ENCODE measurements around the gene NTN1. TPM values are rescaled to one million over a fixed set of nuclear protein-coding genes. Genes with fewer than 3 reads are reported as not detected.
A peak's percentile ranks its signal among the peaks of the same experiment; 100 is the strongest.

The NTN1 gene
- total RNA-seq, 2 experiments from 2014 or later, result 0.29 to 0.31 TPM

DNA sequence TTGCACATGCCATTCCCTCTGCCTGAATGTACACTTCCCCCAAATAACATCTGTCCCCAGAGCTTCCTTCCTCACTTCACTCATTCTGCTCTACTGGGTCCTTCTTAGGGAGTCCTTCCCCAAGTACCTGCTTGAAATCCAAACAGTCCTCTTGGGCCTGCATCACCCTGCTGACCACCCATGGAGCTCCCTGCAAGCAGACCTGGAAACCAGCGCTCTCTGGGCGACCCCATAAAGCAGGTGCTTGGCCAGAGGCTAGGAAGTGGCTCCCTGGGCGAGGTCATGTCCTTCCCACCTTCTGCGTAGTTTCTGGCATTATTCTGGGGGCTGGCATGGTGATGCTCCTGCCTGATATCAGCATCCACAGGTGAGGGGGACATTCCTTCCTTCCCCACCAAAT lies 12.2 kb upstream of the NTN1 start:
- ChIA-PET POLR2A (no interaction called here), CTCF (interaction anchor here (0.9 to 1.8 kb wide), 4 partner anchors 11 to 18 kb away, joined by 3 to 8 read pairs (median 4); no protein-coding TSS in a partner anchor)
- H3K4me1 Mint-ChIP-seq (ENCODE audit: low read depth), result peaks cover 6% of the 10 kb centered on the region
- H3K27me3 Mint-ChIP-seq, result peaks cover 50% of the 10 kb centered on the region
- H3K4me3 Mint-ChIP-seq, result no peak overlapping the region
- intact Hi-C loops (cut with micrococcal nuclease), result no loop called here
- H3K27ac Mint-ChIP-seq, result no peak overlapping the region
- DNase-seq, result no peak
- H3K36me3 Mint-ChIP-seq, result no peaks in the 10 kb centered on the region
- no peaks in the 10 kb centered on the region for H3K9me3 Mint-ChIP-seq

DNA sequence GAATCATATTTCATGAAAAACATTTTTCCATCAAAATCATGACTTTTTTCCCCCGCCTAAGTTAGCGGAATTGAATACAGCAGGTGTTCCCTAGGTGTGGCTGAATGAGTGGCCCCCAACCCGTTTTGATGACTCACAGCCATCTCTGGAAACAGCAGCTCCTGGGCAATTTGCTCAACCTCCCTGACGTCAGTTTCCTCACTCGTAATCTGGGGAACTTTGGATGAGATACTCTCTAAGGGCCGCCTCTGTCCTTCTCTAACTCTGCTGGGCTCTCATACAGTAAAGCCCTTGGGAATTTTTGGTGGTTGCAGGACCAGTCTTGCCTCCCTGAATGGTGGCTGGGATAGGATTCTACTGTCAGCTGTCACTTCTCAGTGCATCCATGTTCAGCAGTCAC lies 11.6 kb upstream of the NTN1 start:
- ChIA-PET CTCF (interaction anchor here (1.0 to 2.8 kb wide), 4 partner anchors 12 to 19 kb away, joined by 3 to 11 read pairs (median 6); no protein-coding TSS in a partner anchor), POLR2A (no interaction called here)
- Mint-ChIP-seq H3K27me3 (peaks cover 46% of the 10 kb centered on the region), H3K4me1 (ENCODE audit: low read depth) (peaks cover 3% of the 10 kb centered on the region), H3K9me3 (no peaks in the 10 kb centered on the region), H3K27ac (no peak overlapping the region), H3K4me3 (no peak overlapping the region), H3K36me3 (no peaks in the 10 kb centered on the region)
- intact Hi-C loops (cut with micrococcal nuclease), result no loop called here
- DNase-seq, result no peak

DNA sequence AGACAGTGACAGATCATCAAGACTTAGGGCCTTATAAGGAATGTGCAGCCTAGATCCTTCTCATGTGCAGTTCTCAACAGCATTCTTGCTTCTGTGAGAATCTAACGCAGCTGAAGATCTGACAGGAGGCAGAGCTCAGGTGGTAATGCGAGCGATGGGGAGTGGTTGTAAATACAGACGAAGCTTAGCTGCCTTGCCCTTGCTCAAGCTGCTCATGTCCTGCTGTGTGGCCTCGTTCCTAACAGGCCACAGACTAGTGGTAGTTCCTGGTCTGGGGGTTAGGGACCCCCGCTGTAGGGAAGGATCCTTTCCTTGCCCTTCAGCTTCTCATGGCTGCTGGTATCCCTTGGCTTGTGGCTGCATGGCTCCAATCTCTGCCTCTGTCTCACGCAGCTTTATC lies 10.3 kb upstream of the NTN1 start:
- Mint-ChIP-seq H3K36me3 (no peaks in the 10 kb centered on the region), H3K9me3 (no peaks in the 10 kb centered on the region), H3K27ac (no peak overlapping the region), H3K4me1 (ENCODE audit: low read depth) (no peaks in the 10 kb centered on the region), H3K4me3 (no peak overlapping the region), H3K27me3 (peaks cover 37% of the 10 kb centered on the region)
- no peak for DNase-seq
- ChIA-PET POLR2A (no interaction called here), CTCF (interaction anchor here (1.9 to 2.8 kb wide), 2 partner anchors 8 to 13 kb away, joined by 4 to 11 read pairs; no protein-coding TSS in a partner anchor)
- intact Hi-C loops (cut with micrococcal nuclease), result no loop called here

DNA sequence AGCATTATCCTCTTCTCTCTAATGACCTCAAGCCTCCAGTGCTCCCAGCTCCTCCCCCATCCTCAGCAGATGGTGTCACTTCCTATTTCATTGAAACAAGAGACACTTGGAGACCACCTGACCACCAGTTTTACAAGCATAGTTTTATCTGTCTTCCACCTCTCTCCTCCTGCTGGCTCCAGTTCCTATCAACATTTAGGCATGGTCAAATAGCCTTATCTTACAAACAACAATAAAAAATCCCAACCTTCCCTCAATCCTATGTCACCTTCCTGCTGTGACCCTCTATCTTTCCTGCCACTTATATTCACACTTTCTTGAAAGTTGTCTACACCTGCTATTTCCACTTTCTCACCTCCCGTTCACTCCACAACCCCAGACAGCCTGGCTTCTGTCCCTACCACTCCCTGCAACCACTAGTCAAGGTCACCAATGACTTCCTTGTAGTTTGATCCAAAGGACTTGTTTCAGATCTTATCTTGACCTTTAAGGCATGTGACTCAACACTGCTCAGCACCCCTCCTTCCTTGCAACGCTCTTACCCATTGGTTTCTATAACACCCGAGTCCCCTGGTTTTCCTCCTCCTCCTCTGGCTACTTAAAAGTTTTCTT lies 4.3 kb upstream of the NTN1 start:
- H3K4me3 Mint-ChIP-seq, result no peak overlapping the region
- peaks cover 33% of the 10 kb centered on the region for H3K27me3 Mint-ChIP-seq
- intact Hi-C loops (cut with micrococcal nuclease), result no loop called here
- H3K4me1 Mint-ChIP-seq (ENCODE audit: low read depth), result no peaks in the 10 kb centered on the region
- no peaks in the 10 kb centered on the region for H3K9me3 Mint-ChIP-seq
- ChIA-PET CTCF (interaction anchor here (0.9 kb wide), 1 partner anchor 19 kb away, joined by 3 read pairs; no protein-coding TSS in a partner anchor), POLR2A (no interaction called here)
- no peaks in the 10 kb centered on the region for H3K36me3 Mint-ChIP-seq
- no peak overlapping the region for H3K27ac Mint-ChIP-seq
- DNase-seq, result no peak

DNA sequence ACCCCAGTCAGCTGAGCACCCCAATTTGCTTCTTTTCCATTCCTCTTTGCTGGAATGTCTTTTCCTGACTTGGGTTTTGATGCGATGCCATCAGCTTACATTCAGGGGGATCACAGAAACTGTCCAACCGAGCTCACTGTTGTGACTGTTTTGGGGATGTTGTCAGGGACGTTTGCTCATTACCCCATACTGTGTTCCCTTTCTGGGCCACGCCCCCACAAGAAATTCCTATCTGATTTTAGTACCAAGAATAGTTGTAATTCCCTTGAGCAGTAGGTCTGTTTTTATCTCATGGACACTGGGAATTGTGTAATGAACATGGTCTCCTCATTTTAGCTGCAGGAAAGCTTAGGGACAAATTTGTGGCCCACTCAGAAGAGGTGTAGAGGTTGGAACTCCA lies 2.6 kb upstream of the NTN1 start:
- intact Hi-C loops (cut with micrococcal nuclease), result no loop called here
- H3K4me1 Mint-ChIP-seq (ENCODE audit: low read depth), result peaks cover 9% of the 10 kb centered on the region

DNA sequence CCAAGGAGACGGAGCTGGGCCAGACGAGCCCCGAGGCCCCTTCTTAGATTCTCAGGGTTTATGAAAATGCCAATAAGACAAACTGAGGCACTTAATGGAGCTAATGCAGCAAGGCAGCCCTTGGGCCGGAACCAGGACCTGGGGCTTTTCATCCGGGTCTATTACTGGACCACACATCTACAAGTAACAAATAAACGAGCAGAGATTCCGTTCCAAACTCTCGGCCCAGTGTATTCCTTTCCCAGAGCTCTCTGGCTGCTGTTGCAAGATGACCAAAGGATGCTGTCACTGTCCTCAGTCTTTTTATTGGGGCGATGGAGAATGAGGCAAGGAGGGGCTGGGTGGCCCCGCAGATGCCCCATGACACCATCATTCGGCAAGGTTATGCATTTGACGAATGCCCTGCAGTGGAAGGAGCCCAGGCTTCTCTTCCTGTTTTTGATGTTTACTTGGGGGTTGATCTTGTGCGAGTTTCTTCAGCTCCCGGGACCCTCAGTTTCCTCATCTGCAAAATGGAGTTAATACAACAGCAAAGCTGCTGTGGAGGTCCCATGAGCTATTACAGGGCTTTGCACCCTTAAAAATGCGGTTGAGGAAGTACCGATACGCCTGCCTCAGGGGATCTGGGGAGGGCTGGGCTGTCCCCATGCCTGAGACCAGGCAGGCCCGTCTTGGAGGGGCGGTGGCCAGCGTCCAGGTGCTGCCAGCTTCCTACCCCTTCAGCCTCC lies 1.1 kb upstream of the NTN1 start:
- H3K4me3 Mint-ChIP-seq, result peak overlapping the region; percentile 28
- no peak for DNase-seq
- POLR2A ChIA-PET, result interaction anchor here (1.0 kb wide), 1 partner anchor 254 kb away, joined by 3 read pairs; no protein-coding TSS in a partner anchor
- H3K9me3 Mint-ChIP-seq, result no peaks in the 10 kb centered on the region
- H3K36me3 Mint-ChIP-seq, result no peaks in the 10 kb centered on the region
- CTCF ChIA-PET, result interaction anchor here (0.7 to 2.6 kb wide), 3 partner anchors 17 to 272 kb away, joined by 3 to 14 read pairs (median 12); no protein-coding TSS in a partner anchor
- peaks cover 10% of the 10 kb centered on the region for H3K4me1 Mint-ChIP-seq (ENCODE audit: low read depth)
- no peak overlapping the region for H3K27ac Mint-ChIP-seq
- intact Hi-C loops (cut with micrococcal nuclease), result no loop called here
- H3K27me3 Mint-ChIP-seq, result peaks cover 47% of the 10 kb centered on the region

More for the DNA sequence above, 2.6 kb upstream of the NTN1 start:
- no peak for DNase-seq
- Mint-ChIP-seq H3K9me3 (no peaks in the 10 kb centered on the region), H3K4me3 (no peak overlapping the region), H3K36me3 (no peaks in the 10 kb centered on the region), H3K27ac (no peak overlapping the region), H3K27me3 (peaks cover 34% of the 10 kb centered on the region)
- ChIA-PET POLR2A (no interaction called here), CTCF (interaction anchor here (2.4 to 2.6 kb wide), 2 partner anchors 15 to 20 kb away, joined by 12 to 14 read pairs; no protein-coding TSS in a partner anchor)

DNA sequence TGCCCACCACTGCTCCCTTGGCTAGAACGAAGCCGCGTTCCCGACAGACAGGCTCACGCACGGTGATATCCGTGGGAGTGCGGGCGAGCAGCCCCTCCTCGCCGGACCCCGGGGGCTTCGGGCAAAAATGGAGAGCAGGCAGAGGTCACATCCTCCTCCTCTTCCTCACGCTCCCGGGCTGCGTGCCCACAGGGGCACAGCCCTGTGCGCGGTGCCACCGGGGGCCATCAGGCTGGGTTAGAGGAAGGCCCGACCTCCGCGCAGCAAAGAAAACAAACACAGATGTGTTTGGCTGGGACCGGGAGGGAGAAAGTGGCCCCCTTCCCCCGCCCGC lies 519 bp upstream of the NTN1 start:
- ChIA-PET POLR2A (interaction anchor here (1.0 kb wide), 1 partner anchor 253 kb away, joined by 3 read pairs; no protein-coding TSS in a partner anchor), CTCF (interaction anchor here (2.4 to 2.6 kb wide), 2 partner anchors 18 to 23 kb away, joined by 12 to 14 read pairs; no protein-coding TSS in a partner anchor)
- peaks cover 48% of the 10 kb centered on the region for H3K27me3 Mint-ChIP-seq
- no peak for DNase-seq
- no peaks in the 10 kb centered on the region for H3K9me3 Mint-ChIP-seq
- peaks cover 10% of the 10 kb centered on the region for H3K4me1 Mint-ChIP-seq (ENCODE audit: low read depth)
- H3K36me3 Mint-ChIP-seq, result no peaks in the 10 kb centered on the region
- peak overlapping the region; percentile 24 for H3K4me3 Mint-ChIP-seq
- H3K27ac Mint-ChIP-seq, result no peak overlapping the region
- intact Hi-C loops (cut with micrococcal nuclease), result no loop called here

DNA sequence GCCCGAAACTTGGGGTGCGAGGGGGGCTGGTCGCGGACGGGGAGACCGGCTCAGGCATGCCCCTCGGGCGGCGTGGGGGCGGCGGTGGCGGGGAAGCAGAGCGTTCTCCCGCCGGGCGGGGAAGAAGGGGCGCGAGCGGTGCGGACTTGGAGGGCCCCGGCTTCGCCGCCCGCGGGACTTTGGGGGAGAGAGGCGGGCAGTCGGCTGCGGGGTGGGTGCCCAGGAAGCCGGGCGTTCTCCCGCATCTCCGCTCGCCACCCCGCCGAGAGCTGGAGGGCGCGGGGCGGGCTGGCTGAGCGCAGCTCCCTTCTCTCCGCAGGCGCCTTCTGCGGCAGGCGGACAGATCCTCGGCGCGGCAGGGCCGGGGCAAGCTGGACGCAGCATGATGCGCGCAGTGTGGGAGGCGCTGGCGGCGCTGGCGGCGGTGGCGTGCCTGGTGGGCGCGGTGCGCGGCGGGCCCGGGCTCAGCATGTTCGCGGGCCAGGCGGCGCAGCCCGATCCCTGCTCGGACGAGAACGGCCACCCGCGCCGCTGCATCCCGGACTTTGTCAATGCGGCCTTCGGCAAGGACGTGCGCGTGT lies 772 bp downstream of the NTN1 start:
- POLR2A ChIA-PET, result no interaction called here
- H3K36me3 Mint-ChIP-seq, result no peaks in the 10 kb centered on the region
- intact Hi-C loops (cut with micrococcal nuclease), result no loop called here
- peak overlapping the region; percentile 69 for H3K4me3 Mint-ChIP-seq
- H3K27me3 Mint-ChIP-seq, result peaks cover 58% of the 10 kb centered on the region
- CTCF ChIA-PET, result interaction anchor here (1.2 kb wide), 2 partner anchors 19 to 24 kb away, joined by 3 read pairs; no protein-coding TSS in a partner anchor
- H3K4me1 Mint-ChIP-seq (ENCODE audit: low read depth), result peaks cover 10% of the 10 kb centered on the region
- H3K9me3 Mint-ChIP-seq, result no peaks in the 10 kb centered on the region
- no peak overlapping the region for H3K27ac Mint-ChIP-seq
- no peak for DNase-seq

DNA sequence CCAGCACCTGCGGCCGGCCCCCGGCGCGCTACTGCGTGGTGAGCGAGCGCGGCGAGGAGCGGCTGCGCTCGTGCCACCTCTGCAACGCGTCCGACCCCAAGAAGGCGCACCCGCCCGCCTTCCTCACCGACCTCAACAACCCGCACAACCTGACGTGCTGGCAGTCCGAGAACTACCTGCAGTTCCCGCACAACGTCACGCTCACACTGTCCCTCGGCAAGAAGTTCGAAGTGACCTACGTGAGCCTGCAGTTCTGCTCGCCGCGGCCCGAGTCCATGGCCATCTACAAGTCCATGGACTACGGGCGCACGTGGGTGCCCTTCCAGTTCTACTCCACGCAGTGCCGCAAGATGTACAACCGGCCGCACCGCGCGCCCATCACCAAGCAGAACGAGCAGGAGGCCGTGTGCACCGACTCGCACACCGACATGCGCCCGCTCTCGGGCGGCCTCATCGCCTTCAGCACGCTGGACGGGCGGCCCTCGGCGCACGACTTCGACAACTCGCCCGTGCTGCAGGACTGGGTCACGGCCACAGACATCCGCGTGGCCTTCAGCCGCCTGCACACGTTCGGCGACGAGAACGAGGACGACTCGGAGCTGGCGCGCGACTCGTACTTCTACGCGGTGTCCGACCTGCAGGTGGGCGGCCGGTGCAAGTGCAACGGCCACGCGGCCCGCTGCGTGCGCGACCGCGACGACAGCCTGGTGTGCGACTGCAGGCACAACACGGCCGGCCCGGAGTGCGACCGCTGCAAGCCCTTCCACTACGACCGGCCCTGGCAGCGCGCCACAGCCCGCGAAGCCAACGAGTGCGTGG lies 1.5 kb downstream of the NTN1 start:
- intact Hi-C loops (cut with micrococcal nuclease), result no loop called here
- peaks cover 60% of the 10 kb centered on the region for H3K27me3 Mint-ChIP-seq

DNA sequence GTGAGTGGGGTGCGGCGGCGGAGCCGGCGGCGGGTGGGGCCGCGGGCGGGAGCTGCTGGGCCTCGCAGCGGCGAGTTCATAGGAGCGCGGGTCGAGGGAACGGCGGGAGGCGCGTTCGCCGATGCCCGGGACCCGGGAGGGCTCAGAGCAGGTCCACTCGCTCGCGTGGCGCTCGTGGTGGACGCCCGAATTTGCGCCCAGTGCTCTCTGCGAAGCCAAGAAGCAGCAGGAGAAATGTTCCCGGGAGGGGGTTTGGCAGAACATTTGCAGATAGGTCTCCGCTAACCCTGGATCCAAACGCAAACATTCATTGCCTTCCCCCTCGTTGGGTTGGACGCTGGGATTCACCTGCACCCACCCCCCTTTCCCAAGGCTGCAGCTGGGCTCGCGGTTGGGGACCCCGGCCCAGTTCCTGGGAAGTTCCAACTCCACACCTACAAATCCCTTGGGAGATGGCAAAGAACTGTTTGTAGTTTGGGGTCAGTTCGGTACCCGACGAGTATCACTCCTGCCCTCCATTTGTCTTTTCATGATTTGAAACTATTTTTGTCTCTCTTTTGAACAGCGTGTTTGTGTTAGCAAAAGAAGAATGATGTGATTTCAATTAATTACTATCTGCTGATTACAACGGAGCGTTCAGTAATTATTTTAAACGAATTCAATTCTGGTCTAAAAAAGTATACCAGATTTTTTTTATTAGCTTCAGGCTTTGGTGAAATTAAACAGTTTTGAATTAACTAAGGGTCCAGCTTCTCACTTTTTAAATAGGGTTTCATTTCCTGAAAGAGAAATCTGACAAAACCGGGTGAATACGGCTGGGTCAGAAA lies 2.3 kb downstream of the NTN1 start:
- no peak overlapping the region for H3K27ac Mint-ChIP-seq
- H3K9me3 Mint-ChIP-seq, result no peaks in the 10 kb centered on the region
- no peak overlapping the region for H3K4me3 Mint-ChIP-seq
- DNase-seq, result no peak
- intact Hi-C loops (cut with micrococcal nuclease), result no loop called here
- POLR2A ChIA-PET, result no interaction called here
- peaks cover 61% of the 10 kb centered on the region for H3K27me3 Mint-ChIP-seq
- peaks cover 10% of the 10 kb centered on the region for H3K4me1 Mint-ChIP-seq (ENCODE audit: low read depth)
- CTCF ChIA-PET, result interaction anchor here (0.7 to 1.0 kb wide), 3 partner anchors 10 to 29 kb away, joined by 3 to 4 read pairs (median 4); no protein-coding TSS in a partner anchor
- H3K36me3 Mint-ChIP-seq, result no peaks in the 10 kb centered on the region

More for the DNA sequence above, 1.5 kb downstream of the NTN1 start:
- Mint-ChIP-seq H3K4me3 (peak overlapping the region; percentile 69), H3K36me3 (no peaks in the 10 kb centered on the region), H3K4me1 (ENCODE audit: low read depth) (peaks cover 10% of the 10 kb centered on the region), H3K27ac (no peak overlapping the region), H3K9me3 (no peaks in the 10 kb centered on the region)
- ChIA-PET POLR2A (no interaction called here), CTCF (interaction anchor here (1.2 kb wide), 2 partner anchors 20 to 24 kb away, joined by 3 read pairs; no protein-coding TSS in a partner anchor)
- DNase-seq, result no peak

DNA sequence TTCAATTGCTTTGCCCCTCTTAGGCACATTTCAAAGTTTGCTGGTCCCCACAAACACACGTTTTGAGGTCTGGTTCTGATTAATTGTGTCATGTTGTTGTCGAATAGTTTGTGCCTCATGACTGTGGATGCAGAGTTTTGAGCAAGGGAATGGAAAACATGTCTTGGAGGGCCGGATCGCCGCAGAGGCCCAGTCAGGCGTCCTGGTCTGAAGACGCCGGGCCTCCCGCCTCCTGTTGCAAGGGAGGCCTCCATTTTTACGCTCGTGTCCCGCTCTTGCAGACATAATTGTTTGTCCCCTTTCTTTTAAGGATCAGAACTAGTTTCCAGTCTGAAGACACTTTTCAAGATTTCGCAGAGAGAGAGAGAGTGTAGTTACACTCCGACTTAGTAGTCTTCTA lies 3.2 kb downstream of the NTN1 start:
- Mint-ChIP-seq H3K9me3 (no peaks in the 10 kb centered on the region), H3K4me1 (ENCODE audit: low read depth) (peaks cover 10% of the 10 kb centered on the region), H3K27ac (no peak overlapping the region), H3K36me3 (no peaks in the 10 kb centered on the region), H3K4me3 (no peak overlapping the region), H3K27me3 (peaks cover 59% of the 10 kb centered on the region)
- CTCF ChIA-PET, result interaction anchor here (0.6 to 1.0 kb wide), 4 partner anchors 10 to 337 kb away, joined by 3 to 4 read pairs (median 4); no protein-coding TSS in a partner anchor
- DNase-seq, result no peak
- POLR2A ChIA-PET, result no interaction called here
- intact Hi-C loops (cut with micrococcal nuclease), result no loop called here

Measured in activated CD4-positive, alpha-beta memory T cell treated with anti-CD3 and anti-CD28 coated beads for 36 hours (primary cell).